Measurements from ENCODE around the gene RNF141. TPM values are rescaled to one million over a fixed set of nuclear protein-coding genes. Genes with fewer than 3 reads are reported as not detected.

RNF141 gene
- total RNA-seq, 1 donor from 2014 or later: 39.2 TPM

DNA sequence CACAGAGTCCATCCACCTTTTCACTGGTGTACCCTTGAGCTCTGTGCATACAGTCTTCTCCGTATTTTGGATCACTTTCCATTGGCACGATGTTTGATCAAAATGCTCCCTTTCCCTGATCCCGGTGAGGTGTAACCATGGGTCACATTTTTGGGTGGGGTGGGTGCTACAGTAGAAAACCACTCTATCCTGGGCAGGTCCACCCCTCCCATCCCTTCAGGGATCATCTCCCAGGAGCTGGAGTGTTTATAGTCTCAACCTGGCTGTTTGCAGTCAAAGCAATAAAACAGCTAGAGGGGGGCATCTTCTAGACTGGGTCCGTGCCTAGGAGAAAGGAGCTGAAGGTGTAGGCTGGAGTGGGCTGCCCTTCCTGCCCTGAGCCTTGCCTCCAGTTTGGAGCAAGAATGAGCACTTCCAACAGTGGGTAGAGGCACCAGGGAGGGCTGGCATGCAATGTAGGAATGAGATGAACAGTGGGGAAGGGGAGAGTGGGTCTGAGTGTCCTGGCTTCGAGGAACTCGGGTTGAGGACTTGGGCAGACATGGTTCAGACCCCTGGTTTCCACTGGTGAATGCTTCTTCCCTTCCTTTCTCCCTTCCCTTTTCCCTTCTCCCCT is 38.8 kb downstream of the RNF141 start:
- H3K9me3 ChIP-seq (replicated peaks): no peaks in the 10 kb centered on the region
- H3K4me3 ChIP-seq: no peak overlapping the region
- DNase-seq: no peak
- TF ChIP-seq, protein P1, sequence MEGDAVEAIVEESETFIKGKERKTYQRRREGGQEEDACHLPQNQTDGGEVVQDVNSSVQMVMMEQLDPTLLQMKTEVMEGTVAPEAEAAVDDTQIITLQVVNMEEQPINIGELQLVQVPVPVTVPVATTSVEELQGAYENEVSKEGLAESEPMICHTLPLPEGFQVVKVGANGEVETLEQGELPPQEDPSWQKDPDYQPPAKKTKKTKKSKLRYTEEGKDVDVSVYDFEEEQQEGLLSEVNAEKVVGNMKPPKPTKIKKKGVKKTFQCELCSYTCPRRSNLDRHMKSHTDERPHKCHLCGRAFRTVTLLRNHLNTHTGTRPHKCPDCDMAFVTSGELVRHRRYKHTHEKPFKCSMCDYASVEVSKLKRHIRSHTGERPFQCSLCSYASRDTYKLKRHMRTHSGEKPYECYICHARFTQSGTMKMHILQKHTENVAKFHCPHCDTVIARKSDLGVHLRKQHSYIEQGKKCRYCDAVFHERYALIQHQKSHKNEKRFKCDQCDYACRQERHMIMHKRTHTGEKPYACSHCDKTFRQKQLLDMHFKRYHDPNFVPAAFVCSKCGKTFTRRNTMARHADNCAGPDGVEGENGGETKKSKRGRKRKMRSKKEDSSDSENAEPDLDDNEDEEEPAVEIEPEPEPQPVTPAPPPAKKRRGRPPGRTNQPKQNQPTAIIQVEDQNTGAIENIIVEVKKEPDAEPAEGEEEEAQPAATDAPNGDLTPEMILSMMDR (IDR thresholded peaks at IDR 0.05; ENCODE audit: borderline replicate concordance): no peak
- H3K27me3 ChIP-seq (ENCODE audit: low read depth): no peaks in the 10 kb centered on the region
- peaks cover 8% of the 10 kb centered on the region for H3K36me3 ChIP-seq
- H3K27ac ChIP-seq (replicated peaks): no peak overlapping the region
- intact Hi-C loops (cut with micrococcal nuclease): no loop called here
- no peaks in the 10 kb centered on the region for H3K4me1 ChIP-seq

DNA sequence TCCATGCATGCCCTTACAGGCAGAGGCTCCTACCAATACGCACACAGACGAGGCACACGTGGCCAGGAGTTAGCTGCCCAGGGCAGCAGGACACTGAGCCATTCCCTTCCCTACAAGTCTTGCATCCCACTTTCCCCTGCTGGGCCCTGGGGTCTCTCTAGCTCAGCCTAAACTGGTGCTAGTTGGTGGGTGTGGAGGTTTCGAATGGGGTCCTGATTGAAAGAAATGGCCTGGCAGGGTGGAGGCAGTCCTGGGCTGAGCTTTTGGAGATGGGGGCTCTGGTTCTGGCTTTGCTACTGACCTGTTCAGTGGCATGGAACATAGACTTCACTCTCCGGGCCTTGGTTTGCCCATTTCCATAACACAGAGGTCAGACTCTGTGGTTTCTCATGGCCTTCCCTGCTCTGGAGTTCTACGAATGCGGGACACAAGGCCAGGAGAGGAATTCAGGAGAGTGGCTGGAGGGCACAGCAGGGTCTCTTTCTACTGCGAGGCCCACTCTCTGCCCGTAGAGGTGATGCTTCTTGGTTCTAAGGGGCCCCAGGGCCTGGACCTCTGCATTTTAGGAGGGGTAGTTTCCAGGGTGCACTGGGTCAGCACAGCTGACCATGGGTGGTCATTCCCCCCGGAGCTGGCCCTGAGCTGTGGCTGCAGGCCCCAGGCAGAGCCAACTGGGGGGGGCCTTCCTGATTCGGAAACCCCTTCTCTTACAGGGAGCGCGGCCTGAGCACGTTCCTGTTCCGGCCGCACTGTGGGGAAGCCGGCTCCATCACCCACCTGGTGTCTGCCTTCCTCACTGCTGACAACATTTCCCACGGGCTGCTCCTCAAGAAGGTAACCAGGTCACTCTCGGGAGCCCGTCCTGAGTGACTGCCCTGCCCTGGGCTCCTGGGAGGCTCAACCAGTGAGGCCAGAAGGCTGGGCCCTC is 40.0 kb downstream of the RNF141 start:
- no peak overlapping the region for H3K4me3 ChIP-seq
- DNase-seq: no peak
- intact Hi-C loops (cut with micrococcal nuclease): no loop called here
- H3K27ac ChIP-seq (replicated peaks): no peak overlapping the region
- H3K9me3 ChIP-seq (replicated peaks): no peaks in the 10 kb centered on the region
- TF ChIP-seq, protein P1 (IDR thresholded peaks at IDR 0.05; ENCODE audit: borderline replicate concordance): no peak
- no peaks in the 10 kb centered on the region for H3K27me3 ChIP-seq (ENCODE audit: low read depth)
- peaks cover 8% of the 10 kb centered on the region for H3K36me3 ChIP-seq
- no peaks in the 10 kb centered on the region for H3K4me1 ChIP-seq

DNA sequence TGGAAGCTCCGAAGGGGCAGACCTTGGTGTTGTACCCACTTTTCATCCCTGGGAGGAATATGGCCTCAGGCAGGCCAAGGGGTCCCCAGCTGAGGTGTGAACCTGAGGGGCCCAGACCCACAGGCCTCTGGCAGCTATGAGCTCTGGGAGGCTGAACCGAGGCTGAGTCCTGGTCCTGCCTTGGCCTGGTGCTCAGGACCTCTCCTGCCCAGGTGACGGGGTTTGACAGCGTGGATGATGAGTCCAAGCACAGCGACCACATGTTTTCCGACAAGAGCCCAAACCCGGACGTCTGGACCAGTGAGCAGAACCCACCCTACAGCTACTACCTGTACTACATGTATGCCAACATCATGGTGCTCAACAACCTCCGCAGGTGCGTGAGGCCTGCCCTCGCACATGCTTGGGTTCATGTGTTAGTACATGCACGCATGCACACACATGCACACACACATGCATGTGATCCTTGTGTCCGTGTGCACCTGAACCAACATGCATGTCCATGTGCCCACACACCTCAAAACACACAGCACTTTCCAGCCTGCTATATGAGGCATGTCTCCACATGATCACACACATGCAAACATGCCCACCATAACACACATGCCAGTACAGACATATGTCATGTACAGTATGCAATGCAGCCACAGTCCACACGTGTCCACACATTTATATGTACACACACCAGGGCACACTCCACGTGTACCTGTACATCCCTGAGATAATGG is 40.9 kb downstream of the RNF141 start:
- no peak for DNase-seq
- H3K27me3 ChIP-seq (ENCODE audit: low read depth): no peaks in the 10 kb centered on the region
- H3K36me3 ChIP-seq: peaks cover 8% of the 10 kb centered on the region
- H3K4me3 ChIP-seq: no peak overlapping the region
- TF ChIP-seq, protein P1 (IDR thresholded peaks at IDR 0.05; ENCODE audit: borderline replicate concordance): no peak
- no peaks in the 10 kb centered on the region for H3K9me3 ChIP-seq (replicated peaks)
- no peak overlapping the region for H3K27ac ChIP-seq (replicated peaks)
- intact Hi-C loops (cut with micrococcal nuclease): no loop called here
- H3K4me1 ChIP-seq: no peaks in the 10 kb centered on the region

DNA sequence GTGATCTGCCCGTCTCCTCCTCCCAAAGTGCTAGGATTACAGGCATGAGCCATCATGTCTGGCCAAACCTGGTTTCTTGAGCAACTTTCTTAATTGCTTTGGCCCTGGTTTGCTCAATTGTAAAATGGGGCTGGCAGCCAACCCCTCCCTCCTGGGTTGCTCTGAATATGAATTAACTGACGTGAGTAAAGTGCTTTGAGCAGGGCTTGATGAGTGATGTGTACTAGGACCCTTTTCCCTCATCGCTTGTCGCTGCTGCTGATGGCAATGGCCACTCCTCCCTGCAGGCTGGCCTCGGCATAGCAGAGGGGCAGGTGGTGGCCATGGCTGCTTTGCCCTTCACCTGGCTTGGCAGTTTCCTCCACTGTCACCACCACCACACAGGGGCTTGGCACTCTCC is 41.5 kb downstream of the RNF141 start:
- no peaks in the 10 kb centered on the region for H3K9me3 ChIP-seq (replicated peaks)
- H3K4me3 ChIP-seq: no peak overlapping the region
- no peak overlapping the region for H3K27ac ChIP-seq (replicated peaks)
- intact Hi-C loops (cut with micrococcal nuclease): no loop called here
- DNase-seq: no peak
- no peaks in the 10 kb centered on the region for H3K27me3 ChIP-seq (ENCODE audit: low read depth)
- TF ChIP-seq, protein P1 (IDR thresholded peaks at IDR 0.05; ENCODE audit: borderline replicate concordance): no peak
- peaks cover 4% of the 10 kb centered on the region for H3K36me3 ChIP-seq
- H3K4me1 ChIP-seq: no peaks in the 10 kb centered on the region

DNA sequence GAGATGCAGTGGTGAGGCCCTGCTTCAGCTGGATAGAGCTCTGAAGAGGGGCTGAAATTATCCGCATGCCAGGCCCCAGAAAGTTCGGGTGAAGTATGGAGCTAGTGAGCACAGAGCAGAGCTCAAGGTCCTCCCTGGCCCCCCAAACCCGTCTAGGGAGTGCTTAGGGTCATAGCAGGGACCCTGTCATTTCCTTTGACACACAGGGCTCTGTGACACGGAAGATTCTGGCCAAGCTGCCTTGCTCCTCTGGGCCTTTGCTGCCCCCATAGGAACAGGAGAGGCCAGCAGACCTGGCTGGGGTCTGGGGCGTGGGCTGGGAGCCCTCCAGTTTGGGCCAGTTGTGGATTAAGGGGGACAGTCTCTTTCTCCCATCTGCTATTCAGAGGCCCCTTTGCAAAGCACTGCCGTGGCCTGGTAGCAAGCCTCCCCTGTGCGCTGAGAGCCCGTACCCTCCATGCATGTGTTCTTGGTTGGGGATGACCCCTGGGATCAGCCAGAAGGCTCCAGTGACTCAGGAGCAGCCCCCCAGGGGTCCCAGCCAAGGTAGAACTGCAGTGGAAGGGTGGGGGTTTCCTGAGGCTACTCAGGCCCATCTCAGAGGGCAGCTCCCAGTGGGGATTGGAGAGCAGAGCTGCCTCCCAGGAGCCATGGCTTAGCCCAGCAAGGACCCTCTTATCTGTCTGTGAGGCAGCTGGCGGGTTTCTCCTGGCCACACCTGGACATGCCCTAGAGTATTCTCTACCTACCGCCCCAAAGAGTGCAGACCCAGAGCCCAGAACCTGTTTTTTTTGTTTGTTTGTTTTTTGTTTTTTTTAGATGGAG is 42.3 kb downstream of the RNF141 start:
- intact Hi-C loops (cut with micrococcal nuclease): no loop called here
- Histone ChIP-seq H3K27me3 (ENCODE audit: low read depth) (no peaks in the 10 kb centered on the region), H3K4me1 (no peaks in the 10 kb centered on the region), H3K27ac (replicated peaks) (no peak overlapping the region), H3K4me3 (no peak overlapping the region), H3K36me3 (peaks cover 4% of the 10 kb centered on the region), H3K9me3 (replicated peaks) (no peaks in the 10 kb centered on the region)
- TF ChIP-seq, protein P1 (IDR thresholded peaks at IDR 0.05; ENCODE audit: borderline replicate concordance): no peak
- no peak for DNase-seq
